Neural cell (in vitro differentiated cells): ENCODE results near the gene MID1. TPM values are rescaled to one million over a fixed set of nuclear protein-coding genes. Genes with fewer than 3 reads are reported as not detected.

Experiments used
- H2AFZ ChIP-seq: fragments of 200-600, 300-800 bp; sonication (generic), shearing (Covaris generic); 2 replicates; pipeline ENCODE4 v1.6.0; 2014; ENCODE audit warnings: low read depth, mild to moderate bottlenecking, antibody characterized with exemption, low read length, moderate library complexity
- H3F3A ChIP-seq: fragments of 200-600 bp; shearing (Covaris generic); 2 replicates; pipeline ENCODE4 v1.6.1; 2016; ENCODE audit warnings: mild to moderate bottlenecking, moderate library complexity, mixed read lengths, antibody characterized with exemption, low read length; ENCODE audit not compliant: insufficient read depth, poor library complexity, severe bottlenecking
- H3K27ac ChIP-seq: fragments of 200-600, 300-800 bp; sonication (generic), shearing (Covaris generic); 2 replicates; pipeline ENCODE4 v1.5.1; 2014; ENCODE audit warnings: mild to moderate bottlenecking, low read length, moderate library complexity
- H3K27me3 ChIP-seq: fragments of 300-800, 200-600 bp; sonication (generic), shearing (Covaris generic); 2 replicates; pipeline ENCODE4 v1.6.0; 2014; ENCODE audit warnings: mild to moderate bottlenecking, low read depth, low read length, moderate library complexity; ENCODE audit not compliant: insufficient read depth
- H3K36me3 ChIP-seq: fragments of 300-800, 200-600 bp; sonication (generic), shearing (Covaris generic); 2 replicates; pipeline ENCODE4 v1.5.1; 2014; ENCODE audit warnings: mild to moderate bottlenecking, antibody characterized with exemption, low read length, moderate library complexity; ENCODE audit not compliant: insufficient read depth
- H3K4me2 ChIP-seq: fragments of 300-800, 200-600 bp; sonication (generic), shearing (Covaris generic); 2 replicates; pipeline ENCODE4 v1.6.0; 2014; ENCODE audit warnings: mild to moderate bottlenecking, low read length
- H3K4me3 ChIP-seq: fragments of 300-800, 200-600 bp; sonication (generic), shearing (Covaris generic); 2 replicates; pipeline ENCODE4 v1.5.1; 2014; ENCODE audit warnings: mild to moderate bottlenecking, low read length, moderate library complexity
- H3K79me2 ChIP-seq: fragments of 200-600 bp; shearing (Covaris generic); replicated peaks from 2 replicates; pipeline ENCODE4 v1.6.0; 2014; ENCODE audit warnings: mild to moderate bottlenecking, low read length, moderate library complexity; ENCODE audit not compliant: insufficient read depth
- H3K9ac ChIP-seq: fragments of 300-800, 200-600 bp; sonication (generic), shearing (Covaris generic); 2 replicates; pipeline ENCODE4 v1.6.1; 2016; ENCODE audit warnings: mild to moderate bottlenecking, low read length, mixed read lengths
- H3K9me2 ChIP-seq: fragments of 200-600 bp; shearing (Covaris generic); 2 replicates; pipeline ENCODE4 v1.6.1; 2016; ENCODE audit warnings: mild to moderate bottlenecking, low read length, mixed read lengths; ENCODE audit not compliant: insufficient read depth
- H3K9me3 ChIP-seq: fragments of 200-600, 300-800 bp; sonication (generic), shearing (Covaris generic); 2 replicates; pipeline ENCODE4 v1.6.1; 2016; ENCODE audit warnings: mild to moderate bottlenecking, mixed run types, low read length, moderate library complexity, mixed read lengths
- H4K20me1 ChIP-seq: fragments of 200-600 bp; shearing (Covaris generic); 2 replicates; pipeline ENCODE4 v1.6.1; 2016; ENCODE audit warnings: mild to moderate bottlenecking, mixed run types; ENCODE audit not compliant: insufficient read depth
- CTCF ChIP-seq: fragments of 450-650 bp; IDR thresholded peaks from 2 replicates; pipeline ENCODE4 v1.5.1; 2014; ENCODE audit warnings: antibody characterized with exemption, mild to moderate bottlenecking, moderate library complexity; ENCODE audit not compliant: poor library complexity, severe bottlenecking
- EP300 ChIP-seq: fragments of 450-650 bp; conservative IDR thresholded peaks from 2 replicates; pipeline ENCODE4 v1.6.1; 2014; ENCODE audit warnings: antibody characterized with exemption, mild to moderate bottlenecking, moderate library complexity; ENCODE audit not compliant: poor library complexity, severe bottlenecking
- EZH2 ChIP-seq: fragments of 200-600, 300-800 bp; shearing (Covaris generic), sonication (generic); IDR thresholded peaks from 2 replicates; pipeline ENCODE4 v1.6.1; 2014; ENCODE audit warnings: antibody characterized with exemption, low read length, borderline replicate concordance, mild to moderate bottlenecking; ENCODE audit not compliant: insufficient read depth, poor library complexity, severe bottlenecking
- MXI1 ChIP-seq: fragments of 450-650 bp; conservative IDR thresholded peaks from 2 replicates; pipeline ENCODE4 v1.6.1; 2014; ENCODE audit warnings: antibody characterized with exemption, mild to moderate bottlenecking; ENCODE audit not compliant: poor library complexity, severe bottlenecking
- POLR2AphosphoS5 ChIP-seq: IDR thresholded peaks from 2 replicates; pipeline ENCODE4 v1.6.1; 2012
- RAD21 ChIP-seq: fragments of 450-650 bp; conservative IDR thresholded peaks from 2 replicates; pipeline ENCODE4 v1.6.1; 2014; ENCODE audit warnings: antibody characterized with exemption, mild to moderate bottlenecking, moderate library complexity
- SMC3 ChIP-seq: fragments of 450-650 bp; conservative IDR thresholded peaks from 2 replicates; pipeline ENCODE4 v1.6.1; 2014; ENCODE audit warnings: antibody characterized with exemption, mild to moderate bottlenecking, moderate library complexity; ENCODE audit not compliant: poor library complexity
- TAF1 ChIP-seq: IDR thresholded peaks from 2 replicates; pipeline ENCODE4 v1.6.1; 2012; ENCODE audit warnings: low read depth
- polyA plus RNA-seq: library from polyadenylated mRNA; depleted of rRNA; stranded (reverse); fragments of >200 nt; gene quantifications from 2 replicates; pipeline ENCODE4 v1.2.3, GENCODE V29; 2014
- TF ChIP-seq, protein P1 (sequence below): IDR thresholded peaks from 2 replicates; pipeline ENCODE4 v1.6.1; 2012; ENCODE audit warnings: borderline replicate concordance

The MID1 gene
- polyA plus RNA-seq, 1 donor from 2014 or later: 16.6 TPM

DNA sequence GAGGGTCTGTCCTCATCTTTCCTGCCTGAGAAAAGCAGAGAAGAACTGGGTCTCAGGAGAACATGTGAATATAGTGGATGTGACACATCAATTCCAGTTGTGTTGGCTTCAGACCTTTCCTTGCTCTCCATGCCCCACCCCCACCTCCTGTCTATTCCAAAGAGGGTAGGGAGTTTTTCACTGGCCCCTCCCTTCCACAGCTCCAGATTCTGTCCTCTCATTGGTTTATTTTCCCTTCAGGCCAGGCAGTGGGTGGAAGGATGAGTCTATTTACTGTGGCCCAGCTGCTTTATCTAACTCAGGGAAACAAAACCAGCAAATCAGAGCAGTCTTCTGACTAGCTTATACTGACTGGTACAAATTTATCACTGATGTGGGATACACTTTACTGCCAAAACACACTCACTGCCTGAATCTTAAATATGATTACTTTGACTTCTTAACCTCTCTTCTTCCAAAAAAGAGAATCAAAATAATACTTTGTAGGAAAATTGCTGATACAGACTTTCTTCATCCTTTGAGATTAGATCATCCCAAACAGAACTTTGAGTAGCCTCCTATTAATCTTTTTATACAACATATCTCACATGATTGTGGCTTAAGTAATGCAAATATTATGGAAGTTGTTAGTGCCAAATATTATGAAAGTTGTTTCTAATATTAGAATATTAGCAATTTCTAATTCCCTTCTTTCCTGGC is 221.2 kb downstream of the MID1 start:
- Histone ChIP-seq H3K9ac (no peak overlapping the region), H4K20me1 (no peaks in the 10 kb centered on the region), H3K4me3 (no peak overlapping the region), H3K9me3 (no peaks in the 10 kb centered on the region), H3F3A (no peaks in the 10 kb centered on the region), H3K9me2 (no peaks in the 10 kb centered on the region), H3K27me3 (no peaks in the 10 kb centered on the region), H3K27ac (no peak overlapping the region), H3K4me2 (no peak overlapping the region), H3K79me2 (no peaks in the 10 kb centered on the region), H2AFZ (no peak overlapping the region), H3K36me3 (no peaks in the 10 kb centered on the region)
- no peak for TF ChIP-seq EP300
- TF ChIP-seq POLR2AphosphoS5: no peak
- TF ChIP-seq CTCF: no peak
- TF ChIP-seq, protein P1, sequence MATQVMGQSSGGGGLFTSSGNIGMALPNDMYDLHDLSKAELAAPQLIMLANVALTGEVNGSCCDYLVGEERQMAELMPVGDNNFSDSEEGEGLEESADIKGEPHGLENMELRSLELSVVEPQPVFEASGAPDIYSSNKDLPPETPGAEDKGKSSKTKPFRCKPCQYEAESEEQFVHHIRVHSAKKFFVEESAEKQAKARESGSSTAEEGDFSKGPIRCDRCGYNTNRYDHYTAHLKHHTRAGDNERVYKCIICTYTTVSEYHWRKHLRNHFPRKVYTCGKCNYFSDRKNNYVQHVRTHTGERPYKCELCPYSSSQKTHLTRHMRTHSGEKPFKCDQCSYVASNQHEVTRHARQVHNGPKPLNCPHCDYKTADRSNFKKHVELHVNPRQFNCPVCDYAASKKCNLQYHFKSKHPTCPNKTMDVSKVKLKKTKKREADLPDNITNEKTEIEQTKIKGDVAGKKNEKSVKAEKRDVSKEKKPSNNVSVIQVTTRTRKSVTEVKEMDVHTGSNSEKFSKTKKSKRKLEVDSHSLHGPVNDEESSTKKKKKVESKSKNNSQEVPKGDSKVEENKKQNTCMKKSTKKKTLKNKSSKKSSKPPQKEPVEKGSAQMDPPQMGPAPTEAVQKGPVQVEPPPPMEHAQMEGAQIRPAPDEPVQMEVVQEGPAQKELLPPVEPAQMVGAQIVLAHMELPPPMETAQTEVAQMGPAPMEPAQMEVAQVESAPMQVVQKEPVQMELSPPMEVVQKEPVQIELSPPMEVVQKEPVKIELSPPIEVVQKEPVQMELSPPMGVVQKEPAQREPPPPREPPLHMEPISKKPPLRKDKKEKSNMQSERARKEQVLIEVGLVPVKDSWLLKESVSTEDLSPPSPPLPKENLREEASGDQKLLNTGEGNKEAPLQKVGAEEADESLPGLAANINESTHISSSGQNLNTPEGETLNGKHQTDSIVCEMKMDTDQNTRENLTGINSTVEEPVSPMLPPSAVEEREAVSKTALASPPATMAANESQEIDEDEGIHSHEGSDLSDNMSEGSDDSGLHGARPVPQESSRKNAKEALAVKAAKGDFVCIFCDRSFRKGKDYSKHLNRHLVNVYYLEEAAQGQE: no peak
- no peak for TF ChIP-seq MXI1
- TF ChIP-seq TAF1: no peak
- no peak for TF ChIP-seq RAD21

DNA sequence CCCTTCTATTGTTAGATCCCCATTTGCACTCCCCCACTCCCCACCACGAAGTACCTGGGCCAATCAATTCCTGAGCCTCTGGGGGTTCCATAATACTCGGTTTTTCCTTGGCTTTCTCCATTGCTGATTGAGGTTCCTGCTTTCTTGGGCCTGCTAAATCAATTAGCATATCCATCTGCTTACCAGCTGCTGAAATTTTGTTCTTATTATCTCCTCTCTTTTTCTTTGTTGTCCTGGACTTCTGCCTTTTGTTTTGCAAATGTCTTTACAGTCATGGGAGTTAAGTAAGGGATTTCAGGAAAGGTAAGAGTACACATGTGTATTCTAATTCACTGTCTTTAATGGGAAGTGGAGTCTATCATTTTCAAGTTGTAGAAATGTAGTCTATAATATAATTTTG is 222.2 kb downstream of the MID1 start:
- no peak overlapping the region for H2AFZ ChIP-seq
- TF ChIP-seq CTCF (no peak), POLR2AphosphoS5 (no peak), TAF1 (no peak), EP300 (no peak), MXI1 (no peak), EZH2 (no peak), SMC3 (no peak), RAD21 (no peak)
- TF ChIP-seq, protein P1: no peak
- no peaks in the 10 kb centered on the region for H3K79me2 ChIP-seq

More for the DNA sequence above, 222.2 kb downstream of the MID1 start:
- Histone ChIP-seq H3K27ac (no peak overlapping the region), H3F3A (no peaks in the 10 kb centered on the region), H3K27me3 (no peaks in the 10 kb centered on the region), H3K36me3 (no peaks in the 10 kb centered on the region), H3K4me2 (no peak overlapping the region), H4K20me1 (no peaks in the 10 kb centered on the region), H3K9me2 (no peaks in the 10 kb centered on the region), H3K4me3 (no peak overlapping the region), H3K9ac (no peak overlapping the region), H3K9me3 (no peaks in the 10 kb centered on the region)
